Fibroblast of pulmonary artery (primary cell): ENCODE data around the gene MED14.

Experiments
- DNase-seq: peaks from one replicate; pipeline ENCODE4 v3.0.0-alpha.2; 2010; ENCODE audit warnings: low read depth
- H3K4me3 ChIP-seq: replicated peaks from 2 replicates; pipeline ENCODE4 v1.5.1; 2011; ENCODE audit warnings: low read depth, mild to moderate bottlenecking, control low read depth, low read length, moderate library complexity
- TF ChIP-seq, protein P1 (sequence below): IDR thresholded peaks from 2 replicates; pipeline ENCODE4 v1.5.1; 2011; ENCODE audit warnings: mild to moderate bottlenecking, control low read depth, low read length, inconsistent platforms; ENCODE audit errors: missing control alignments

Gene MED14

GRCh38 chrX:40720339-40720738 is 15.0 kb downstream of the MED14 start:
- no peak overlapping the region for H3K4me3 ChIP-seq
- TF ChIP-seq, protein P1, sequence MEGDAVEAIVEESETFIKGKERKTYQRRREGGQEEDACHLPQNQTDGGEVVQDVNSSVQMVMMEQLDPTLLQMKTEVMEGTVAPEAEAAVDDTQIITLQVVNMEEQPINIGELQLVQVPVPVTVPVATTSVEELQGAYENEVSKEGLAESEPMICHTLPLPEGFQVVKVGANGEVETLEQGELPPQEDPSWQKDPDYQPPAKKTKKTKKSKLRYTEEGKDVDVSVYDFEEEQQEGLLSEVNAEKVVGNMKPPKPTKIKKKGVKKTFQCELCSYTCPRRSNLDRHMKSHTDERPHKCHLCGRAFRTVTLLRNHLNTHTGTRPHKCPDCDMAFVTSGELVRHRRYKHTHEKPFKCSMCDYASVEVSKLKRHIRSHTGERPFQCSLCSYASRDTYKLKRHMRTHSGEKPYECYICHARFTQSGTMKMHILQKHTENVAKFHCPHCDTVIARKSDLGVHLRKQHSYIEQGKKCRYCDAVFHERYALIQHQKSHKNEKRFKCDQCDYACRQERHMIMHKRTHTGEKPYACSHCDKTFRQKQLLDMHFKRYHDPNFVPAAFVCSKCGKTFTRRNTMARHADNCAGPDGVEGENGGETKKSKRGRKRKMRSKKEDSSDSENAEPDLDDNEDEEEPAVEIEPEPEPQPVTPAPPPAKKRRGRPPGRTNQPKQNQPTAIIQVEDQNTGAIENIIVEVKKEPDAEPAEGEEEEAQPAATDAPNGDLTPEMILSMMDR: no peak
- DNase-seq: no peak

GRCh38 chrX:40719731-40720130 is 15.6 kb downstream of the MED14 start:
- no peak overlapping the region for H3K4me3 ChIP-seq
- TF ChIP-seq, protein P1: no peak
- no peak for DNase-seq

DNA sequence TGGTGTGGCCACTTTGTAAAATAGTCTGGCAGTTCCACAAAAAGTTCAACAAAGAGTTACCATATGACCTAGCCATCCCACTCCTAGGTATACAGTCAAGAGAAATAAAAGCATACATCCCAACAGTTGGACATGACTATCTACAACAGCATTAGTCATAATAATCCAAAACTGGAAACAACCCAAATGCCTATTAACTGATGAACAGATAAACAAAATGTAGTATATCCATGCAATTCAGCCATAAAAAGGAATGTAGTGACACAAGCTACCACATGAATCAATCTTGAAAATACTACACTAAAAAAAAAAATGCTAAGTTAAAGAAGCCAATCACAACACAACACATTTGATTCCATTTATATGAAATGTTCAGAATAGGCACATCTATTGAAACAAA is 16.1 kb downstream of the MED14 start:
- peak; percentile 32 for DNase-seq
- TF ChIP-seq, protein P1: no peak

DNA sequence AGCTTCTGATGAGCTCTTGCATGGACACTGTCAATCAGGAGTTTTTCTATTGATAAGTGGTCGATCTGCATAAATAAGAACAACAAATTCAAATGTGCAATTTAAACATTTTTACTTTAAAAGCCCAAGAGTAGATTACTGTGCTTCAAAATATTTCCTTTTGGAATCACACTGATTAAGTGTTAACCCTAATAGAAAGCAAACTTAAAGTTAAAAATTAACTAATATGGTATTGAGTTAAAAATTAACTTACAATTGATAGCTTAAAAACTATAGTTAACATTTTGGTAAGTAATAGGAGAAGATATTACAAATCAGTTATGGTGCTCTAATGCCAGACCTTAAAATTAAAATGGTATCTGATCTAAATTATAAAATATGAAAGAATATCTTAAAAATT is 25.9 kb downstream of the MED14 start:
- no peak overlapping the region for H3K4me3 ChIP-seq
- DNase-seq: no peak
- TF ChIP-seq, protein P1: no peak

More for the DNA sequence above, 16.1 kb downstream of the MED14 start:
- no peak overlapping the region for H3K4me3 ChIP-seq

- DNase-seq: no peak
- H3K4me3 ChIP-seq: no peak overlapping the region
- TF ChIP-seq, protein P1: no peak
Observed at GRCh38 chrX:40705658-40706312, 29.6 kb downstream of the MED14 start.

DNA sequence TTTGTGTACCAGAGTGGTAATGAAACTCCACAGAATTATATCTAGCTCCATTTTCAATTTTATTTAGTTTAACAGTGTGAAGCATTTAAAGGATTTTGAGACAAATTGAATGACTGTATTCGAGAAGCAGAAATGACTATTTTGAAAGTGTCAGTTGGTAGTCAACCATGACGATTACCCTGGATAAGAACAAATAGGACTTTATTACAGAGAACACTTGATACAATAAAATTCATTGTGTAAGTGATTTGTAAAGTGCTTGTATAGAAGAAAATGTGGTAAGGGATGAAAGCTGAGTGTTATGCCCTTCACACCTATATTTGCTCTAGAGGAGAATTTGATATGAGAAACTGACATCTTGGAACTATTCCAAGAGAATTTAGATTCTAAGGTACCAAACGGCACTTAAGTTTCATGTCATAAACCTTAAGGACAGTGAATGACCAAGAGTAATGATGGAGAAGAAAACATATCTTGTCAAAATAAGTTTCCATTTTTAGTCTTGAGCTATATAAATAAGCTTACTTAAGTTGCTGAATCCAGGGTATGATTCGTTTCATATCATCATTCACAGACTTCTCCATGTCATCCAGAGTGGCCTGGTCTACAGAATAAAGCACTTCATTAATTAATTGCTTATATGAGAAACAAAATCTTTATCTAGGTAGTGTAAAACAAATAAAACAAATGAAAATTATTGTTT is 34.6 kb downstream of the MED14 start:
- no peak for DNase-seq
- TF ChIP-seq, protein P1: no peak
- no peak overlapping the region for H3K4me3 ChIP-seq
